ENCODE results near the gene SLC8A3. TPM values are rescaled to one million over a fixed set of nuclear protein-coding genes. Genes with fewer than 3 reads are reported as not detected.

Gene SLC8A3
- total RNA-seq, 1 experiment from 2014 or later = not detected

DNA sequence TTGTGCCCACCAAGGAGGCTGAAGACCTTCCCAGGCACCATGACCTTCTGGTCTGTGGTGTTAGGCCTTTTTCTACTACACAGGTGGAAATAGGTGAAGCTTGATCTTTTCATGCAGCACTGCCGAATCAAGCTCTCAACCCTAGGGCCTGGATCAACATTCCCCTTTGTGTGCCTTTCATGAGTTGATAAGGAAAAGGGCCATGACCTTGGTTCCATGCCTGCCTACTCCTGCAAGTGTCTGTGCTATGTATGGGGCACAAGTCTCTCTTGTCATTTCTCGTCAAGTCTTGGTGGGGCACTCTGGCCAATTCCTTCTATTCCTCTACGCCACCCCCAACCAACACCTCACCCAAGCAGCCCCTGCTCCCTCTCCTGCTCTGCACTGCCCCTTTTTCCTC, 154.5 kb downstream of the SLC8A3 start:
- no TSS peak for BruUV-seq (replicated peaks)
- H3K4me3 Mint-ChIP-seq (ENCODE audit: unreplicated experiment) = no peak overlapping the region
- H3K9me3 Mint-ChIP-seq (ENCODE audit: unreplicated experiment) = no peaks in the 10 kb centered on the region
- Histone ChIP-seq H3K4me1 (peaks cover 14% of the 10 kb centered on the region), H3K9me3 (no peaks in the 10 kb centered on the region), H3K36me3 (ENCODE audit: control insufficient read depth, insufficient read depth, low read length) (no peaks in the 10 kb centered on the region), H3K27me3 (replicated peaks; ENCODE audit: control insufficient read depth, insufficient read depth, low read length) (no peaks in the 10 kb centered on the region), H3K4me3 (ENCODE audit: low read depth, low read length) (no peak overlapping the region)
- no peaks in the 10 kb centered on the region for H3K36me3 Mint-ChIP-seq (ENCODE audit: insufficient read depth, unreplicated experiment)
- no peak overlapping the region for H3K27ac Mint-ChIP-seq (ENCODE audit: unreplicated experiment)
- no peak for DNase-seq
- no peak for TF ChIP-seq CTCF (IDR thresholded peaks at IDR 0.05; ENCODE audit: insufficient read depth in 1 of 2, low read depth in 1 of 2, low read length in 1 of 2, severe bottlenecking in 1 of 2, unreplicated experiment in 1 of 2)
- intact Hi-C loops (cut with micrococcal nuclease; ENCODE audit: unreplicated experiment) = no loop called here
- ChIA-PET POLR2A (no interaction called here), CTCF (no interaction called here)
- no peaks in the 10 kb centered on the region for H3K27me3 Mint-ChIP-seq (ENCODE audit: insufficient read depth, unreplicated experiment)
- peaks cover 17% of the 10 kb centered on the region for H3K4me1 Mint-ChIP-seq (ENCODE audit: low read depth, unreplicated experiment)

- no peaks in the 10 kb centered on the region for H3K36me3 ChIP-seq (ENCODE audit: control insufficient read depth, insufficient read depth, low read length)
- H3K27ac Mint-ChIP-seq (ENCODE audit: unreplicated experiment) = no peak overlapping the region
- no peak for TF ChIP-seq CTCF (IDR thresholded peaks at IDR 0.05; ENCODE audit: insufficient read depth in 1 of 2, low read depth in 1 of 2, low read length in 1 of 2, severe bottlenecking in 1 of 2, unreplicated experiment in 1 of 2)
- H3K4me1 ChIP-seq = peaks cover 14% of the 10 kb centered on the region
- peaks cover 17% of the 10 kb centered on the region for H3K4me1 Mint-ChIP-seq (ENCODE audit: low read depth, unreplicated experiment)
- H3K27me3 Mint-ChIP-seq (ENCODE audit: insufficient read depth, unreplicated experiment) = no peaks in the 10 kb centered on the region
- no peak overlapping the region for H3K4me3 Mint-ChIP-seq (ENCODE audit: unreplicated experiment)
- H3K4me3 ChIP-seq (ENCODE audit: low read depth, low read length) = no peak overlapping the region
- CTCF ChIA-PET = interaction anchor here (0.9 kb wide), 1 partner anchor 40 kb away, joined by 3 read pairs; no protein-coding TSS in a partner anchor
- no peaks in the 10 kb centered on the region for H3K27me3 ChIP-seq (replicated peaks; ENCODE audit: control insufficient read depth, insufficient read depth, low read length)
- H3K36me3 Mint-ChIP-seq (ENCODE audit: insufficient read depth, unreplicated experiment) = no peaks in the 10 kb centered on the region
- POLR2A ChIA-PET = no interaction called here
- BruUV-seq (replicated peaks) = no TSS peak
- DNase-seq = no peak
- intact Hi-C loops (cut with micrococcal nuclease; ENCODE audit: unreplicated experiment) = no loop called here
- H3K9me3 ChIP-seq = no peaks in the 10 kb centered on the region
- no peaks in the 10 kb centered on the region for H3K9me3 Mint-ChIP-seq (ENCODE audit: unreplicated experiment)
Measured at GRCh38 chr14:70033561-70033960, 155.2 kb downstream of the SLC8A3 start.

DNA sequence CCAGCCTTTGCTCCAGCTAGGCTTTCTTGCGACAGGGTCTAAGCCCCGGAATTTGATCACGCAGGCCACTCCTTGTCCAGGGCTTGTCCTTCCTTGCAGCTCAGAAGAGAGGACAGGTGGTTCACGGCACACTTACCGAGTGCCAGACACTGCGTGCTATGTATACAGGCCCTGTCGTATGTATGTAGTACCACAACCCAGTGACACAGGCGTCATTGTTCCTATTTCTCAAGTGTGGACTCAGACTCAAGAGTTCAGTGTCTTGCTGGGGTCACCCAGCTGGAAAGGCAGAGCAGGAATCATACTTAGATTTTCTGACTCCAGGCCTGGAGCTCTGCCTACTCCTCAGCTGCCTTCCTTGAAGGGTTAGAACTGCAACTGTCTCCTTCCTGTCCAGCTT, 155.6 kb downstream of the SLC8A3 start:
- ChIA-PET CTCF (interaction anchor here (0.9 kb wide), 1 partner anchor 41 kb away, joined by 3 read pairs; no protein-coding TSS in a partner anchor), POLR2A (no interaction called here)
- Mint-ChIP-seq H3K4me3 (ENCODE audit: unreplicated experiment) (no peak overlapping the region), H3K36me3 (ENCODE audit: insufficient read depth, unreplicated experiment) (no peaks in the 10 kb centered on the region), H3K9me3 (ENCODE audit: unreplicated experiment) (no peaks in the 10 kb centered on the region), H3K4me1 (ENCODE audit: low read depth, unreplicated experiment) (peaks cover 17% of the 10 kb centered on the region), H3K27ac (ENCODE audit: unreplicated experiment) (no peak overlapping the region), H3K27me3 (ENCODE audit: insufficient read depth, unreplicated experiment) (no peaks in the 10 kb centered on the region)
- no peak for DNase-seq
- BruUV-seq (replicated peaks) = no TSS peak
- Histone ChIP-seq H3K4me1 (peaks cover 14% of the 10 kb centered on the region), H3K27me3 (replicated peaks; ENCODE audit: control insufficient read depth, insufficient read depth, low read length) (no peaks in the 10 kb centered on the region), H3K36me3 (ENCODE audit: control insufficient read depth, insufficient read depth, low read length) (no peaks in the 10 kb centered on the region), H3K4me3 (ENCODE audit: low read depth, low read length) (no peak overlapping the region), H3K9me3 (no peaks in the 10 kb centered on the region)
- intact Hi-C loops (cut with micrococcal nuclease; ENCODE audit: unreplicated experiment) = no loop called here
- TF ChIP-seq CTCF (IDR thresholded peaks at IDR 0.05; ENCODE audit: insufficient read depth in 1 of 2, low read depth in 1 of 2, low read length in 1 of 2, severe bottlenecking in 1 of 2, unreplicated experiment in 1 of 2) = no peak

Data from Caco-2 (cell line).